Heart right ventricle (tissue), 16 donors: Measurements from ENCODE around the gene TNK2. TPM values are rescaled to one million over a fixed set of nuclear protein-coding genes. Genes with fewer than 3 reads are reported as not detected.
"Not testable (repeated sequence)": the region's sequence is repeated elsewhere in the genome, so short reads cannot be mapped to it uniquely, and the experiment has no call there.

Experiments used
- ATAC-seq, 8 donors: fragments of 200-7000 bp; cut with Tn5 transposase; one replicate each; pipeline ENCODE4 v1.9.1; 2020; ENCODE audit warnings: mild to moderate bottlenecking in 8 of 8, moderate library complexity in 8 of 8, moderate number of reproducible peaks in 1 of 8
- DNase-seq, 2 donors: peaks; one replicate each; pipeline ENCODE4 v3.0.0-alpha.2; 2020
- H3K27ac ChIP-seq, 10 donors: fragments of 200-600 bp; sonication (generic) in 2 of 10; one replicate each; pipeline versions ENCODE4 v1.5.0 to v1.8.0; 2020 to 2022; ENCODE audit warnings: mild to moderate bottlenecking in 3 of 10
- H3K27me3 ChIP-seq, 7 donors: fragments of 200-600 bp; one replicate each; pipeline ENCODE4 v1.8.0; 2021 to 2022; ENCODE audit warnings: mild to moderate bottlenecking in 2 of 7
- H3K36me3 ChIP-seq, 9 donors: fragments of 200-600 bp; sonication (generic) in 1 of 9; one replicate each; pipeline versions ENCODE4 v1.5.0 to v1.8.0; 2020 to 2022; ENCODE audit warnings: mild to moderate bottlenecking in 2 of 9
- H3K4me1 ChIP-seq, 9 donors: fragments of 200-600 bp; sonication (generic) in 1 of 9; one replicate each; pipeline versions ENCODE4 v1.5.0 to v1.8.0; 2020 to 2022; ENCODE audit warnings: mild to moderate bottlenecking in 4 of 9
- H3K4me3 ChIP-seq, 10 donors: fragments of 200-600 bp; sonication (generic) in 2 of 10; one replicate each; pipeline versions ENCODE4 v1.5.0 to v1.8.0; 2020 to 2022; ENCODE audit warnings: mild to moderate bottlenecking in 7 of 10, moderate library complexity in 2 of 10
- H3K9me3 ChIP-seq, 11 donors: fragments of 200-600 bp in 10 of 11; sonication (generic) in 2 of 11; one replicate each; pipeline versions ENCODE4 v1.5.0 to v1.8.0; 2013 to 2022; ENCODE audit warnings: mild to moderate bottlenecking in 2 of 11, control low read depth in 1 of 11, moderate library complexity in 1 of 11
- CTCF ChIP-seq, 9 donors: fragments of 200-600 bp; sonication (generic) in 2 of 9; IDR thresholded peaks; one replicate each; pipeline versions ENCODE4 v1.5.0 to v1.8.0; 2021 to 2022; ENCODE audit warnings: antibody characterized with exemption in 9 of 9, mild to moderate bottlenecking in 5 of 9, moderate library complexity in 1 of 9
- WGBS, 2 donors: extraction: QIAGEN DNeasy Blood & Tissue Kit; methylation state at CpG; one replicate each; pipeline ENCODE4 v1.1.7; 2013; ENCODE audit warnings: inconsistent platforms in 1 of 2; 5-methylcytosine and 5-hydroxymethylcytosine counted together
- intact Hi-C, 10 donors: fragments of 100-400 bp; cut with DNase I; formaldehyde crosslinking; loops; one replicate each; pipeline versions ENCODE4 v1.11.1 to v1.14.2; 2022
- polyA plus RNA-seq, 2 donors: library from polyadenylated mRNA; stranded (reverse); fragments of 200-250 nt; gene quantifications; one replicate each; pipeline ENCODE4 v1.2.3, GENCODE V29; 2013
- total RNA-seq, 10 donors: library from RNA; stranded (reverse); fragmentation: NEBNext Ultra II Directional in 3 of 10; extraction: Animal tissue kit (Norgen Biotek cat#: 25700) in 3 of 10; gene quantifications; one replicate each; pipeline versions ENCODE4 v1.2.1 to v1.2.4, GENCODE V29; 2021 to 2023
- donor health status: Arrhythmogenic right ventricular cardiomyopathy.
- donor health status: ischemic (EF 13 %, LVEDD 7.1; RV severe dilation, severe dysfunction).
- donor health status: healthy with polysubstance abuse.
- donor health status: DM: no; HTN: yes; CAD: no.
- donor health status: DM: no; HTN: no; CAD: no.
- donor health status: ischemic (EF 25% LVEDD 6.9; RV normal size, moderate dysfunction).
- donor health status: ischemic (EF 25% LVEDD 5.7; RV mildly dilated, moderate dysfunction).
- donor health status: healthy.
- donor health status: DM: yes; HTN: yes; CAD: no.
- donor health status: Ischemic cardiomyopathy.
- donor health status: ischemic (EF 35%, LVEDD 5.7; RV mildly dilated, moderate dysfunction).
- donor health status: nonischemic (EF 11% LVEDD 7.7; RV severe dilation, severe dysfunction).
- donor health status: DM: yes; HTN: yes; CAD: no.
- donor health status: PGD.
- donor health status: ischemic (EF 29% LVEDD 5.4; RV normal size, mild dysfunction).
- donor health status: nonischemic (EF 23%, LVEDD 6.1; RV moderate dilation, normal function).

Gene TNK2
- total and polyA plus RNA-seq, 12 donors = 17.6 to 48.3 (median 32.5) TPM

- H3K4me1 ChIP-seq = peaks cover 0 to 20% (median 15%) of the 10 kb centered on the region in 9 donors
- no peaks in the 10 kb centered on the region for H3K27me3 ChIP-seq
- no peak overlapping the region for H3K4me3 ChIP-seq
- H3K9me3 ChIP-seq = no peaks in the 10 kb centered on the region
- intact Hi-C loops = loop anchor here in 2 of 10 donors (2.0 kb wide), 2 partner anchors 27 to 47 kb away; no protein-coding TSS in a partner anchor
- DNase-seq (no peak), ATAC-seq (no peak)
- no peak overlapping the region for H3K27ac ChIP-seq
- WGBS, 2 donors = 92 to 93% methylated on average over 15 of the region's 15 CpGs
- TF ChIP-seq CTCF (IDR thresholded peaks at IDR 0.05) = no peak
- peaks cover 0 to 59% (median 0%) of the 10 kb centered on the region in 9 donors for H3K36me3 ChIP-seq
These were observed 42.6 kb downstream of the TNK2 start for GRCh38 chr3:195865752-195866151.

DNA sequence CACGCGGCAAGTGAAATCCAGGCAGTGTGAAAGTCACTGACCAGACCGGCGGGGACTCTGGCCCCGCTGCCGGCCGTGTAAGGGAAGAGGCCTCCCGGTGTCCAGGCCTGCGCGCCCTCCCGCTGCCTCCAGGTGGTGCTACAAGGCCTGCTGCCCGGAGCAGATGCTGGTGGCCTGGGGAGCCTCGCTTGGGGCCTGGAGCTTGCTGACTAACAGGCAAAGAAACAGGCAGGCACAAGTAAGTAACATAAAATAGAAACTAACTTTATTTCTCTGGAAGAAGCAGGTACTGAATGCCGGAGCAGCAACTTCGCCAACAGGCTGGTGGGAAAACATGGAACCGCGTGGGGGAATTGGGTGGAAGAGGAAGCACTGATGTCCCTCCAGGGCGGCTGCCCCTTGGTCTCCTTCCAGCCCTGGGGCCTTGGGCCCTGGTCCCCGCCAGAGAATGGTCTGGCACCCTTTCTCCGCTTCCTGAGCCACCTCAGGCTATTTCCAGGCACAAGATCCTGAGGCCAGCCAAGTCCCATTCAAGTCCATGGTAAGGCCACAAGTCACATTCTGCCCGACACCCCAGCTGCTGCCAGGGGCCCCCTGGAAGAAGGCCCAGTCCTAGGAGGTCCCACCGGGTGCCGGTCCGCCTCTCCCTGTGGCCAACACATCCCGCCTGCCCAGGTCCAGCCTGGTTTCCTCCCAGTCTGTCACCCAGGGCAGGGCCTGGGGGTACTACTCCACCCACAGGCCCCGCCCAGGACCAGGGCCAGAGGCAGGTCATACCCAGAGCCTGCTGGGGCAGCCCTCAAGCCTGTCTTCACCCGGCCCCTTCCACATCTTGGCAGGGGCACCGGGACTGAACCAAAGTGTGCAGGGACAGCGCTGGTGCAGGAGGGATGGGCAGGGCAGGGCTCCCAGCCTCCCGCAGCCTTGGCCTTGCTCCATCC is 45.0 kb downstream of the TNK2 start:
- ATAC-seq (peak; percentile 93 to 99 (median 97)), DNase-seq (peak; percentile 88 to 91)
- H3K9me3 ChIP-seq = no peaks in the 10 kb centered on the region
- TF ChIP-seq CTCF (IDR thresholded peaks at IDR 0.05) = peak; percentile 91 to 99 (median 97)
- 27 to 31% methylated on average over 30 of the region's 30 CpGs for WGBS, 2 donors
- peak overlapping the region in 9 of 10 donors; percentile 21 to 80 (median 60) for H3K27ac ChIP-seq
- peaks cover 0 to 31% (median 15%) of the 10 kb centered on the region in 9 donors for H3K4me1 ChIP-seq
- H3K36me3 ChIP-seq = peaks cover 0 to 38% (median 0%) of the 10 kb centered on the region in 9 donors
- H3K4me3 ChIP-seq = no peak overlapping the region
- intact Hi-C loops = loop anchor here in 9 of 10 donors (1.0 to 5.0 kb wide), 7 partner anchors 29 to 52 kb away; no protein-coding TSS in a partner anchor
- H3K27me3 ChIP-seq = no peaks in the 10 kb centered on the region

DNA sequence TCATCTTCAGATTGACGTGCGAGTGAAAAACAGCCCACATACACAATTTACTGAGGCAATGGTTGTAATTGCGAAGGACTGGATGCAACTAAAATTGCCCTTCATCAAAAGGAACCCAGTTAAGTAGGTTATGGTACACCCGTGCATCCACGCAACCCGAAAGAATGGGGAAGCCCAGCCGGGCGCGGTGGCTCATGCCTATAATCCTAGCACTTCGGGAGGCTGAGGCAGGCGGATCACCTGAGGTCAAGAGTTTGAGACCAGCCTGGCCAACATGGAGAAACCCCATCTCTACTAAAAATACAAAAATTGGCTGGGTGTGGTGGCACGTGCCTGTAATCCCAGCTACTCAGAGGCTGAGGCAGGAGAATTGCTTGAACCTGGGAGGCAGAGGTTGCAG is 46.0 kb downstream of the TNK2 start:
- ATAC-seq, H3K27ac ChIP-seq, H3K9me3 ChIP-seq, H3K4me3 ChIP-seq, H3K27me3 ChIP-seq, DNase-seq: not testable (repeated sequence)
- H3K4me1 ChIP-seq = peaks cover 0 to 31% (median 15%) of the 10 kb centered on the region in 9 donors
- WGBS, 2 donors = 95% methylated on average over 12 of the region's 12 CpGs
- intact Hi-C loops = loop anchor here in 3 of 10 donors (2.0 to 5.0 kb wide), 3 partner anchors 32 to 52 kb away; no protein-coding TSS in a partner anchor
- peaks cover 0 to 27% (median 0%) of the 10 kb centered on the region in 9 donors for H3K36me3 ChIP-seq

DNA sequence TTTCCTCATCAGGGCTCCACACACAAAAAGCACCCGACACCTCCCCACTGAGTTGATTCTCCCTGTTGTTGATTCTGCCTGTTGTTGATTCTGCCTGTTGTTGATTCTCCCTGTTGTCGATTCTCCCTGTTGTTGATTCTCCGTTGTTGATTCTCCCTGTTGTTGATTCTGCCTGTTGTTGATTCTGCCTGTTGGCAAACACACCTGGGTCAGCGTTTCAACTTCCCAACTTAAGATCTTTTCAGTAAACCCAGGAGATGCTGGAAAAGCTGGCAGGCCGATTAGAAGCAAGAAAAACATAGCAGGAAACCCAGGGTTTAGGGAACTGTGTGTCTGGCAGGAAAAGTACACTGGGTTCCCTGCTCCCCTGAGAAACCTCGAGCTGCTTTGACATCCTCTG is 47.9 kb downstream of the TNK2 start:
- peaks cover 0 to 31% (median 15%) of the 10 kb centered on the region in 9 donors for H3K4me1 ChIP-seq
- TF ChIP-seq CTCF (IDR thresholded peaks at IDR 0.05) = no peak
- no peak overlapping the region for H3K4me3 ChIP-seq
- ATAC-seq (no peak), DNase-seq (no peak)
- H3K36me3 ChIP-seq = peaks cover 0 to 10% (median 0%) of the 10 kb centered on the region in 9 donors
- no peak overlapping the region for H3K27ac ChIP-seq
- intact Hi-C loops = loop anchor here in 2 of 10 donors (2.0 to 5.0 kb wide), 2 partner anchors 34 to 52 kb away; no protein-coding TSS in a partner anchor
- no peaks in the 10 kb centered on the region for H3K27me3 ChIP-seq
- no peaks in the 10 kb centered on the region for H3K9me3 ChIP-seq
- WGBS, 2 donors = 69 to 70% methylated on average over 6 of the region's 6 CpGs
